ENCODE measurements around the gene CLK4. TPM values are rescaled to one million over a fixed set of nuclear protein-coding genes. Genes with fewer than 3 reads are reported as not detected.

The CLK4 gene
- total RNA-seq, 1 donor from 2014 or later, result 42.6 TPM

GRCh38 chr5:178557416-178557815 lies 69.4 kb downstream of the CLK4 start:
- Mint-ChIP-seq H3K27me3 (peaks cover 18% of the 10 kb centered on the region), H3K27ac (no peak overlapping the region), H3K36me3 (peaks cover 3% of the 10 kb centered on the region), H3K4me3 (no peak overlapping the region), H3K9me3 (no peaks in the 10 kb centered on the region), H3K4me1 (ENCODE audit: unreplicated experiment) (peaks cover 12% of the 10 kb centered on the region)
- DNase-seq (ENCODE audit: extremely low spot score, unreplicated experiment), result no peak
- no peak for TF ChIP-seq CTCF (conservative IDR thresholded peaks at IDR 0.05)

- Mint-ChIP-seq H3K27me3 (peaks cover 22% of the 10 kb centered on the region), H3K4me1 (ENCODE audit: unreplicated experiment) (peaks cover 21% of the 10 kb centered on the region), H3K4me3 (no peak overlapping the region), H3K27ac (no peak overlapping the region), H3K9me3 (no peaks in the 10 kb centered on the region), H3K36me3 (no peaks in the 10 kb centered on the region)
- no peak for DNase-seq (ENCODE audit: extremely low spot score, unreplicated experiment)
- no peak for TF ChIP-seq CTCF (conservative IDR thresholded peaks at IDR 0.05)
These were observed 71.1 kb downstream of the CLK4 start for GRCh38 chr5:178555771-178556211.

- Mint-ChIP-seq H3K36me3 (no peaks in the 10 kb centered on the region), H3K27ac (no peak overlapping the region), H3K27me3 (peaks cover 15% of the 10 kb centered on the region), H3K9me3 (no peaks in the 10 kb centered on the region), H3K4me3 (no peak overlapping the region), H3K4me1 (ENCODE audit: unreplicated experiment) (peaks cover 13% of the 10 kb centered on the region)
- DNase-seq (ENCODE audit: extremely low spot score, unreplicated experiment), result no peak
- TF ChIP-seq CTCF (conservative IDR thresholded peaks at IDR 0.05), result no peak
These were observed 71.8 kb downstream of the CLK4 start for GRCh38 chr5:178555005-178555404.

GRCh38 chr5:178554311-178554710 lies 72.5 kb downstream of the CLK4 start:
- Mint-ChIP-seq H3K27ac (no peak overlapping the region), H3K27me3 (peaks cover 14% of the 10 kb centered on the region), H3K9me3 (no peaks in the 10 kb centered on the region), H3K4me3 (no peak overlapping the region), H3K4me1 (ENCODE audit: unreplicated experiment) (peaks cover 13% of the 10 kb centered on the region), H3K36me3 (no peaks in the 10 kb centered on the region)
- DNase-seq (ENCODE audit: extremely low spot score, unreplicated experiment), result no peak
- no peak for TF ChIP-seq CTCF (conservative IDR thresholded peaks at IDR 0.05)

GRCh38 chr5:178553517-178553916 lies 73.3 kb downstream of the CLK4 start:
- TF ChIP-seq CTCF (conservative IDR thresholded peaks at IDR 0.05), result no peak
- H3K36me3 Mint-ChIP-seq, result no peaks in the 10 kb centered on the region
- no peak for DNase-seq (ENCODE audit: extremely low spot score, unreplicated experiment)
- H3K9me3 Mint-ChIP-seq, result no peaks in the 10 kb centered on the region
- peaks cover 15% of the 10 kb centered on the region for H3K4me1 Mint-ChIP-seq (ENCODE audit: unreplicated experiment)
- H3K4me3 Mint-ChIP-seq, result no peak overlapping the region
- H3K27ac Mint-ChIP-seq, result no peak overlapping the region
- H3K27me3 Mint-ChIP-seq, result peaks cover 10% of the 10 kb centered on the region

Other genes with a start within 250 kb of the CLK4 start
- gene COL23A1, start 36.7 kb downstream of the CLK4 start, total RNA-seq (ENCODE audit: low replicate concordance), result 1.5 and 15.5 TPM in 2 replicates
- gene ZNF354A, start 103.6 kb upstream of the CLK4 start, total RNA-seq (ENCODE audit: low replicate concordance), result 13.4 and 20.5 TPM in 2 replicates
- gene ZNF354B, start 232.9 kb upstream of the CLK4 start, total RNA-seq (ENCODE audit: low replicate concordance), result 20.2 and 27.8 TPM in 2 replicates